Choroid plexus epithelial cell (primary cell): Measurements from ENCODE around the gene ABHD2.
"Not testable (repeated sequence)": the region's sequence is repeated elsewhere in the genome, so short reads cannot be mapped to it uniquely, and the experiment has no call there.

Experiments used
- DNase-seq: peaks from one replicate; pipeline ENCODE4 v3.0.0-alpha.2; 2010; ENCODE audit warnings: low read depth
- H3K4me3 ChIP-seq: 2 replicates; pipeline ENCODE4 v1.5.1; 2011; ENCODE audit warnings: low read depth, mild to moderate bottlenecking, control low read depth, low read length, moderate library complexity
- CTCF ChIP-seq: conservative IDR thresholded peaks from 2 replicates; pipeline ENCODE4 v1.5.1; 2011; ENCODE audit warnings: low read depth, mild to moderate bottlenecking, control low read depth, inconsistent platforms, low read length, moderate library complexity

The ABHD2 gene

GRCh38 chr15:89075846-89076245 is 12.4 kb upstream of the ABHD2 start:
- no peak overlapping the region for H3K4me3 ChIP-seq
- no peak for DNase-seq

GRCh38 chr15:89077750-89078149 is 10.5 kb upstream of the ABHD2 start:
- TF ChIP-seq CTCF, result no peak
- H3K4me3 ChIP-seq, result no peak overlapping the region
- no peak for DNase-seq

More at GRCh38 chr15:89075846-89076245, 12.4 kb upstream of the ABHD2 start:
- TF ChIP-seq CTCF, result no peak

GRCh38 chr15:89078851-89079810 is 9.1 kb upstream of the ABHD2 start:
- H3K4me3 ChIP-seq, result no peak overlapping the region
- TF ChIP-seq CTCF, result no peak
- peak; percentile 22 for DNase-seq

- no peak for TF ChIP-seq CTCF
- no peak for DNase-seq
- no peak overlapping the region for H3K4me3 ChIP-seq
Measured at GRCh38 chr15:89081878-89082277, 6.4 kb upstream of the ABHD2 start.

- DNase-seq, result no peak
- no peak for TF ChIP-seq CTCF
- no peak overlapping the region for H3K4me3 ChIP-seq
Measured at GRCh38 chr15:89083246-89083645, 5.0 kb upstream of the ABHD2 start.

- no peak overlapping the region for H3K4me3 ChIP-seq
- DNase-seq, result no peak
Measured at GRCh38 chr15:89085289-89085926, 2.8 kb upstream of the ABHD2 start.

GRCh38 chr15:89085933-89086332 is 2.3 kb upstream of the ABHD2 start:
- not testable (repeated sequence) for DNase-seq

More at GRCh38 chr15:89085289-89085926, 2.8 kb upstream of the ABHD2 start:
- no peak for TF ChIP-seq CTCF

GRCh38 chr15:89086390-89086789 is 1.9 kb upstream of the ABHD2 start:
- H3K4me3 ChIP-seq, DNase-seq: not testable (repeated sequence)

More at GRCh38 chr15:89085933-89086332, 2.3 kb upstream of the ABHD2 start:
- H3K4me3 ChIP-seq, result not testable (repeated sequence)
